ENCODE data around the gene NUDT17.

The NUDT17 gene

DNA sequence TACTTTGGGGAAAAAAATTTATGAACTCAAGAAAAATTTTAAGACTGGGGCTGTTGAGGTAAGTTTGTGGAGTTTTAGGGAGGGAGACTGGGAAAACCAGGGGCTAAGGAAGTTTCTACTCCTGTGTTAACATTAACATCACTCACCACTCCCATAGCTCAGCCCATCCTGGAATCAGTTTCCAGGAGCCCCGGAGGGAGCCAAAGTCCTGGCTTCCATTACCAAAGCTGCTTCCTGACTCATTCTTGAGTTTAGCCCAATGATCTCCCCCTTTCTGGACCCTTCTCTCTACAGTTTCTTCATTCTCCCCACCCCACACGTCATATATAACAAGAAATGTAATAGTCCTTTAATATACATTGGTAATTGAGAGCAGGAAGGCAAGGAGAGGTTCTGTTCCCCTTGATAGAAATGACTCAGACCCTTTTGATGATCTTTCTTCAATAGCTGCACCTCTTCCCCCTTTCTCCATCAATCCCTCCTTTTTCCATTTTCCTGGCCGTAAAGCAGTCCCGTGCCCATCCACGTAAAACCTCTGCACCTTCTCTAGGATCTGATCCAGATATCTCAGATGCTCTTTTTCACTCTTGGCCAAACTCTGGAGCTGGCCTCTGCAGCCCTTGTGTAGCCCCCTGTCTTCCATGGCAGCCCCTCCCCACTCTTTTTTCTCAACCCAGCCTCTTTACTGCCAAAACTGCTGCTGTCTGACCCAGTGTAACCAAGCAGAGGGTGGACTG is 18.0 kb downstream of the NUDT17 start:
- no peak overlapping the region for H3K4me3 ChIP-seq (ENCODE audit: low read depth, low read length)
- no peak for DNase-seq (ENCODE audit: low read depth)
- TF ChIP-seq, protein P1, sequence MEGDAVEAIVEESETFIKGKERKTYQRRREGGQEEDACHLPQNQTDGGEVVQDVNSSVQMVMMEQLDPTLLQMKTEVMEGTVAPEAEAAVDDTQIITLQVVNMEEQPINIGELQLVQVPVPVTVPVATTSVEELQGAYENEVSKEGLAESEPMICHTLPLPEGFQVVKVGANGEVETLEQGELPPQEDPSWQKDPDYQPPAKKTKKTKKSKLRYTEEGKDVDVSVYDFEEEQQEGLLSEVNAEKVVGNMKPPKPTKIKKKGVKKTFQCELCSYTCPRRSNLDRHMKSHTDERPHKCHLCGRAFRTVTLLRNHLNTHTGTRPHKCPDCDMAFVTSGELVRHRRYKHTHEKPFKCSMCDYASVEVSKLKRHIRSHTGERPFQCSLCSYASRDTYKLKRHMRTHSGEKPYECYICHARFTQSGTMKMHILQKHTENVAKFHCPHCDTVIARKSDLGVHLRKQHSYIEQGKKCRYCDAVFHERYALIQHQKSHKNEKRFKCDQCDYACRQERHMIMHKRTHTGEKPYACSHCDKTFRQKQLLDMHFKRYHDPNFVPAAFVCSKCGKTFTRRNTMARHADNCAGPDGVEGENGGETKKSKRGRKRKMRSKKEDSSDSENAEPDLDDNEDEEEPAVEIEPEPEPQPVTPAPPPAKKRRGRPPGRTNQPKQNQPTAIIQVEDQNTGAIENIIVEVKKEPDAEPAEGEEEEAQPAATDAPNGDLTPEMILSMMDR (IDR thresholded peaks at IDR 0.05; ENCODE audit: control insufficient read depth, extremely low read depth, insufficient read depth), result no peak

DNA sequence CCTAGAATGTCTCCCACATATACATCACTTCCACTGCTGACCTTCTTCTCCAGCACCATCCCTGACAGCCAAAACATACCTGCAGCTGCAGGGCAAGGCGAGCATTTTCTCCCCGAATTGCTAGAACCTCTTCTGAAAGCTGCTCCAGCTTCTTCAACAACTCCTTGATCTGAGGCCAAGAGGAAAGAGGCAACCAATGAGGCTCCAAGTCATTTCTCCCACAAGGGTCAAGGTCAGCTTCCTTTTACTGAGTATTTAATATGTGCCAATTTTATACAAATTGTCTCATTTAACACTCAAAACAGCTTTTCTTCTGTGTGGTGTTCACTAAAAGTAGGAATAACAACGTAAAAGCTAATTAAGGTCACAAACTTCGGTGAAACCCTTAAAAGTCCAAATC is 22.8 kb downstream of the NUDT17 start:
- no peak for DNase-seq (ENCODE audit: low read depth)
- TF ChIP-seq, protein P1 (IDR thresholded peaks at IDR 0.05; ENCODE audit: control insufficient read depth, extremely low read depth, insufficient read depth), result no peak
- no peak overlapping the region for H3K4me3 ChIP-seq (ENCODE audit: low read depth, low read length)

DNA sequence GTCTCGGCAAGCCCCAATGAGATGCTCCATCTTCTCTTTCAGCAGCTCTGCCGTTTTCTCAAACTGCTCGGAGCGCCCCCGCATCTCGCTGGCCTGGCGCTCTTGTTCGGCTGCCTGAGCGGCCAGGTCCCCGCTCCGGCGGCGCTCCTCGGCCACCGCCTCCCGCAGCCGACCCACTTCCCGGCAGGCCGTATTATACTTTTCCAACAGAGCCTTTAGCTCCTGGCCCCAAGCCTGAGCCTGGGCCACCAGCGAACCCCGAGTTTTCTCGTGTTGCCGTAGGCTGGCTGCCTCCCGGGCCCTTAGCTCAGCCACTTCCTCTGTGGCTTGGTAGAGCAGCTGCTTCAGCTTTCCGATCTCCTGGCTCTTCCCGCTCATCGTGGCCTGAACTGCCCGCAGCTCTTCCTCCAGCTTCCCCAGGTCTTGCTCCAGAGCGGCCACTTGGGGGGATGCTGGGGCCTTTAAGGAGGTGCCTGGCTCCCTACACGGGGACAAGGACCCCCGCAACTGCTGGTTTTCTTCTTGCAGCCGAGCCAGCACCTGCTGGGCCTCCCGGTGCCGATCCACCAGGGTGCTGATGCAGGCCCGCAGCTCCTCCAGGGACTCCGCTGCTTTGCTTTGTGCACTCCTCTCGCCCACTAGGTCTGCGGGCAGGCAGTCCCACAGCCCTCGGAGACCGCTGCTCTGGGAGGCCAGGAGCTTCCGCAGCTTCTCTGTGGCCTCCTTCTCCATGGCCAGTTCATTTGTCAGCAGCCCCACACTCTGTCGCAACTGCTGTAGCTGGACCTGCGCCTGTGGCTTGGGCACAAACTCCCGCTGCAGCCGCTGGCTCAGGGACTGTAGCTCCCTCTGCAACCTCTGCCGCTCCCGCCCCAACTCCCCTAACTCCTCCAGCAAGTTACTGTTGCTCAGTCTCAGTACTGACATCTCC is 26.8 kb downstream of the NUDT17 start:
- no peak for DNase-seq (ENCODE audit: low read depth)
- no peak overlapping the region for H3K4me3 ChIP-seq (ENCODE audit: low read depth, low read length)
- TF ChIP-seq, protein P1 (IDR thresholded peaks at IDR 0.05; ENCODE audit: control insufficient read depth, extremely low read depth, insufficient read depth), result no peak

DNA sequence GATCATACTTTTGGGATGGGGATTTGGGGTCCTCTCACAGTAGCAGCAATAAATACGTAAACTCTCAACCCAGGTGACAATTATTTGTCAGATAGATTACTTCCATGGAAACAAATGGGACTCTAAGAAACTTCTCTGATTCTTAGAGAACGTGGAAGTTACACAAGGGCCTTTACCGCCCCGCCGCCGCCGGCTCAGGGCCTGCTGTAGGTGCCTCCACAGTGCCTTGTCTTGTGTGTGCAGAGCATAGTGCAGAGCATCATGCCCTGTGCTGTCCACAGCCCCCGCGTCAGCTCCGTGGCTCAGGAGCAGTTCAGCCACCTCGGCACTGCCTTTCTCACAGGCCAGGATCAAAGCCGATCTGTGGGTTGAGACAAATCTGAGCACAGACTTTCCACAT is 29.2 kb downstream of the NUDT17 start:
- TF ChIP-seq, protein P1 (IDR thresholded peaks at IDR 0.05; ENCODE audit: control insufficient read depth, extremely low read depth, insufficient read depth), result no peak
- H3K4me3 ChIP-seq (ENCODE audit: low read depth, low read length), result no peak overlapping the region
- no peak for DNase-seq (ENCODE audit: low read depth)

DNA sequence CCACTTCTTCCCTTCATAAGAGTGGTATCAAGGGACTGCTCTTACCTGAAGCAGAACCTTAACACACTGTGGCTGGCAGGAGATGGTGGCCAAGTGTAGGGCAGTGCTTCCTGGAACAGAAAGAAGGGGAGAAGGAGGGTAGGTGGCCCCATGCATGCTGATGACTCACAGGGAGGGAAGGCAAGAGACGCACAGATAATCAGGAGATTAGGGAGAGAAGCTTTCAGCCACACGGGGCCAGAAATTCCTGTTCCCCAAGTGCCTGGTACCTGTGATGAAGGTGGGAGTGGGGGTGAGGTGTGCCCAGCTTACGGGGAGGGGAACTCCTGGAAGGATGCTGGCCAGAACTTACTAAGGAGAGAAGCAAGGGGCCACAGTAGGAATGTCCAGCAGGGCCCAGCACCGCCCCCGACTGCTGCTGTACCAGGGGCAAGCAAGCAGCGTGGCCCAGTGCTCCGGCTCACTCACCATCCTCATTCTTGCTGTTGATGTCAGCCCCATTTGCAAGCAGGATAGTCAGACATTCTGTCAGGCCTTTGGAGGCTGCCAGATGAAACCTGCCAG is 32.6 kb downstream of the NUDT17 start:
- TF ChIP-seq, protein P1 (IDR thresholded peaks at IDR 0.05; ENCODE audit: control insufficient read depth, extremely low read depth, insufficient read depth), result no peak
- H3K4me3 ChIP-seq (ENCODE audit: low read depth, low read length), result no peak overlapping the region
- no peak for DNase-seq (ENCODE audit: low read depth)

DNA sequence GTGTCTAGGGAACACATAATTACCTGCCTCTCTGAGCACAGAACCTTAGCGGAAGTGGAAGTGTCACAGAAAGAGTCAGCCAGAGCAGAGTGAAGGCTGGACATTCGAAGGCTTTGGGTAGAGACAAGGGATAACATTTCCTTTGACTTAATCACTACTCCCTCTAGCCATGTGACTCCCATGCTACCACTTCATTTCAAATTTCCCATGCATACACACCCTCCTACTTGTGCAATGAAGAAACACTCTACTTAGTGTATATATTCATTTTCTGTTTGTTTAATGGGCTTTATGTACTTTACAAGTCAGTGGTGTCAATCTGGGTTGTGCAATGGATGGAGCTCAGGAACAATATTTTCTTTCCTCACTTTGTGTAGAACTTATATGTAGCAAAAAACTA is 33.3 kb downstream of the NUDT17 start:
- TF ChIP-seq, protein P1 (IDR thresholded peaks at IDR 0.05; ENCODE audit: control insufficient read depth, extremely low read depth, insufficient read depth), result no peak
- no peak overlapping the region for H3K4me3 ChIP-seq (ENCODE audit: low read depth, low read length)
- DNase-seq (ENCODE audit: low read depth), result no peak

Data from LNCaP clone FGC (cell line).